Measurements from ENCODE around the gene RERE. TPM values are rescaled to one million over a fixed set of nuclear protein-coding genes. Genes with fewer than 3 reads are reported as not detected.

RERE gene
- total RNA-seq, 1 donor from 2014 or later: 80.3 TPM

GRCh38 chr1:8691662-8692061 lies 125.8 kb downstream of the RERE start:
- peaks cover 10% of the 10 kb centered on the region for H3K4me1 ChIP-seq
- H3K4me3 ChIP-seq: no peak overlapping the region
- no peak overlapping the region for H3K27ac ChIP-seq
- DNase-seq (ENCODE audit: extremely low spot score in 2 of 2): no peak
- TF ChIP-seq POLR2AphosphoS5 (IDR thresholded peaks at IDR 0.05; ENCODE audit: insufficient read depth in 1 of 2, low read depth in 1 of 2) (no peak), POLR2A (IDR thresholded peaks at IDR 0.05) (no peak)
- TF ChIP-seq, protein P1, sequence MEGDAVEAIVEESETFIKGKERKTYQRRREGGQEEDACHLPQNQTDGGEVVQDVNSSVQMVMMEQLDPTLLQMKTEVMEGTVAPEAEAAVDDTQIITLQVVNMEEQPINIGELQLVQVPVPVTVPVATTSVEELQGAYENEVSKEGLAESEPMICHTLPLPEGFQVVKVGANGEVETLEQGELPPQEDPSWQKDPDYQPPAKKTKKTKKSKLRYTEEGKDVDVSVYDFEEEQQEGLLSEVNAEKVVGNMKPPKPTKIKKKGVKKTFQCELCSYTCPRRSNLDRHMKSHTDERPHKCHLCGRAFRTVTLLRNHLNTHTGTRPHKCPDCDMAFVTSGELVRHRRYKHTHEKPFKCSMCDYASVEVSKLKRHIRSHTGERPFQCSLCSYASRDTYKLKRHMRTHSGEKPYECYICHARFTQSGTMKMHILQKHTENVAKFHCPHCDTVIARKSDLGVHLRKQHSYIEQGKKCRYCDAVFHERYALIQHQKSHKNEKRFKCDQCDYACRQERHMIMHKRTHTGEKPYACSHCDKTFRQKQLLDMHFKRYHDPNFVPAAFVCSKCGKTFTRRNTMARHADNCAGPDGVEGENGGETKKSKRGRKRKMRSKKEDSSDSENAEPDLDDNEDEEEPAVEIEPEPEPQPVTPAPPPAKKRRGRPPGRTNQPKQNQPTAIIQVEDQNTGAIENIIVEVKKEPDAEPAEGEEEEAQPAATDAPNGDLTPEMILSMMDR (IDR thresholded peaks at IDR 0.05): no peak
- H3K27me3 ChIP-seq: no peaks in the 10 kb centered on the region
- intact Hi-C loops (cut with DNase I): no loop called here
- H3K9me3 ChIP-seq: no peaks in the 10 kb centered on the region
- H3K36me3 ChIP-seq: no peaks in the 10 kb centered on the region

DNA sequence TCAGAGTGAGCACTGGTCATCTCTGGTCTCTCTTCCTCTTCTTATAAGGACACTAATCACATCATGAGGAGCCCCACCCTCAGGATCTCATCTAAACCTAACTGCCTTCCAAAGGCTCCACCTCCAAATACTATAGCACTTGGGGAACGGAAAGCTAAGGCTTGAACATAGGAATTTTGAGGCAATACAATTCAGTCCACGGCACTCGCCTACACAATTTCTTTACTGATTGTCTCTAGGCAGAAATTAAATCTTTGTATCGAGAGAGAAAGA lies 127.3 kb downstream of the RERE start:
- DNase-seq (ENCODE audit: extremely low spot score in 2 of 2): no peak
- Histone ChIP-seq H3K36me3 (no peaks in the 10 kb centered on the region), H3K27me3 (no peaks in the 10 kb centered on the region), H3K9me3 (no peaks in the 10 kb centered on the region), H3K27ac (no peak overlapping the region), H3K4me1 (peaks cover 14% of the 10 kb centered on the region), H3K4me3 (no peak overlapping the region)
- TF ChIP-seq POLR2AphosphoS5 (IDR thresholded peaks at IDR 0.05; ENCODE audit: insufficient read depth in 1 of 2, low read depth in 1 of 2) (no peak), POLR2A (IDR thresholded peaks at IDR 0.05) (no peak)
- TF ChIP-seq, protein P1 (IDR thresholded peaks at IDR 0.05): no peak
- intact Hi-C loops (cut with DNase I): no loop called here

DNA sequence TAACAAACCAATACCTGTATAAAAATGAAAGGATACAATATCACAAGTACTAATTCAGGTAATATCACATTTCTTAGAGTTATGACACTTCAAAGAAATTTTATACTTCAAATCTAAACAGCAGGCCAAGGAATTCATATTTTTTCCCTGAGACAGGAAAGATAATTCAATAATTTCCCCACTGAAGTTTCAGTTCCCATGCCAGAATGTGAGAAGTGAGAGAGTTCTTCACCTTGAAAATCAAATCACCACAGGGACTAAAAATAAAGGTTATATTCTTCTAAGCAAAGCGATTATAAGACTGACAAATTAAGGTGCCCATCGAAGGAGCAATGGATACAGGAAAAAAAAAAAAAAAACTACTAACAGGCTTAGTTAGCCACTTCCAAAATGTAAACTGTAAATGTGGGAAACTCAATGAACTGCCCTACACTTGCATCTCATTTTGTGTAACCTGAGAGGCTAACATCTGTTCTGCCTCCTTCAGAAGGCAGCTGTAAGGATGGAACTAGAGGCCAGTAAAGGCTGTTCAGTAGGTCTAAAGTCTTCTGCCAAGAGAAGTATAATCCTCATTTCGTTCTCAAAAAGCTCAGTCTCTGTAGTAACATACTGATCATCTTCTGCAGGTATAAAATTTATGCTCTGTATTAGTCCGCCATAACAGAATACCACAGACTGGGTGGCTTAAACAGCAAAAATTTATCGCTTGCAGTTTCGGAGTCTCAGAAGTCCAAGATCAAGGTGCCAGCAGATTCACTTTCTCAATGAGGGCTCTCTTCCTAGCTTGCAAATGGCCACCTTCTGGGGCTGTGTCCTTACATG lies 127.8 kb downstream of the RERE start:
- Histone ChIP-seq H3K4me1 (peaks cover 14% of the 10 kb centered on the region), H3K27me3 (no peaks in the 10 kb centered on the region), H3K27ac (no peak overlapping the region), H3K9me3 (no peaks in the 10 kb centered on the region), H3K36me3 (no peaks in the 10 kb centered on the region), H3K4me3 (no peak overlapping the region)
- TF ChIP-seq POLR2A (IDR thresholded peaks at IDR 0.05) (no peak), POLR2AphosphoS5 (IDR thresholded peaks at IDR 0.05; ENCODE audit: insufficient read depth in 1 of 2, low read depth in 1 of 2) (no peak)
- TF ChIP-seq, protein P1 (IDR thresholded peaks at IDR 0.05): no peak
- no peak for DNase-seq (ENCODE audit: extremely low spot score in 2 of 2)
- intact Hi-C loops (cut with DNase I): no loop called here

DNA sequence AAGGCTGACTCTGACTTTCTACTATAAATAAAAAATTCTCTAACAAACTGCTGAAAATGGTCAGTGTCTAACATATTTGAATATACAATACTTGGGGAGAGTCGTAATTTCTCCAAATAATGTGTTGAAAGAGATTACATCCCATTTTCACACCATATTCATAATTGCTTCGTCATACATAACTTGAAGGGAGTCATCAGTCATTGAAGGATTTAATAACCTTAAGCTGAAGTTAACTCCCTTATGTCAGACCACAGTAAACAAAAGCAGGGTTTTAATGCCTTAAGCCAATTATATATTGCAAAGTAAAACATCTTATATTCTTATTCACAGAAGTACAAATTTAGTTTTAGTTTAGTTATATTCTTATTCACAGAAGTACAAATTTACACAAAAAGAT lies 129.9 kb downstream of the RERE start:
- DNase-seq (ENCODE audit: extremely low spot score in 2 of 2): no peak
- Histone ChIP-seq H3K4me3 (no peak overlapping the region), H3K4me1 (peaks cover 14% of the 10 kb centered on the region), H3K9me3 (no peaks in the 10 kb centered on the region), H3K27me3 (no peaks in the 10 kb centered on the region), H3K36me3 (no peaks in the 10 kb centered on the region), H3K27ac (peak overlapping the region; percentile 53)
- intact Hi-C loops (cut with DNase I): no loop called here
- no peak for TF ChIP-seq POLR2A (IDR thresholded peaks at IDR 0.05)
- TF ChIP-seq POLR2AphosphoS5 (IDR thresholded peaks at IDR 0.05; ENCODE audit: insufficient read depth in 1 of 2, low read depth in 1 of 2): no peak
- TF ChIP-seq, protein P1 (IDR thresholded peaks at IDR 0.05): no peak

- Histone ChIP-seq H3K27ac (peak overlapping the region; percentile 53), H3K4me3 (no peak overlapping the region), H3K9me3 (no peaks in the 10 kb centered on the region), H3K36me3 (no peaks in the 10 kb centered on the region), H3K4me1 (peaks cover 14% of the 10 kb centered on the region), H3K27me3 (no peaks in the 10 kb centered on the region)
- DNase-seq (ENCODE audit: extremely low spot score in 2 of 2): no peak
- intact Hi-C loops (cut with DNase I): no loop called here
- TF ChIP-seq, protein P1 (IDR thresholded peaks at IDR 0.05): no peak
- TF ChIP-seq POLR2A (IDR thresholded peaks at IDR 0.05): no peak
- no peak for TF ChIP-seq POLR2AphosphoS5 (IDR thresholded peaks at IDR 0.05; ENCODE audit: insufficient read depth in 1 of 2, low read depth in 1 of 2)
Measured at GRCh38 chr1:8687039-8687438, 130.4 kb downstream of the RERE start.
